ENCODE data around the gene PRKD2. TPM values are rescaled to one million over a fixed set of nuclear protein-coding genes. Genes with fewer than 3 reads are reported as not detected.

Gene PRKD2
- total RNA-seq, 3 donors from 2014 or later, result 52.5 to 70.5 (median 62.9) TPM

- H3K9me3 ChIP-seq, result no peaks in the 10 kb centered on the region
- DNase-seq, result peak in 1 of 3 donors; percentile 56
- intact Hi-C loops (cut with DNase I, micrococcal nuclease), result no loop called here
- TF ChIP-seq CTCF (IDR thresholded peaks at IDR 0.05), result no peak
- peak; percentile 30 for ATAC-seq
- no peaks in the 10 kb centered on the region for H3K4me1 ChIP-seq (ENCODE audit: low read depth)
- H3K4me3 ChIP-seq, result no peak overlapping the region
- peaks cover 14% of the 10 kb centered on the region for H3K36me3 ChIP-seq (ENCODE audit: low read depth)
Measured at GRCh38 chr19:46732966-46733689, 16.2 kb upstream of the PRKD2 start.

DNA sequence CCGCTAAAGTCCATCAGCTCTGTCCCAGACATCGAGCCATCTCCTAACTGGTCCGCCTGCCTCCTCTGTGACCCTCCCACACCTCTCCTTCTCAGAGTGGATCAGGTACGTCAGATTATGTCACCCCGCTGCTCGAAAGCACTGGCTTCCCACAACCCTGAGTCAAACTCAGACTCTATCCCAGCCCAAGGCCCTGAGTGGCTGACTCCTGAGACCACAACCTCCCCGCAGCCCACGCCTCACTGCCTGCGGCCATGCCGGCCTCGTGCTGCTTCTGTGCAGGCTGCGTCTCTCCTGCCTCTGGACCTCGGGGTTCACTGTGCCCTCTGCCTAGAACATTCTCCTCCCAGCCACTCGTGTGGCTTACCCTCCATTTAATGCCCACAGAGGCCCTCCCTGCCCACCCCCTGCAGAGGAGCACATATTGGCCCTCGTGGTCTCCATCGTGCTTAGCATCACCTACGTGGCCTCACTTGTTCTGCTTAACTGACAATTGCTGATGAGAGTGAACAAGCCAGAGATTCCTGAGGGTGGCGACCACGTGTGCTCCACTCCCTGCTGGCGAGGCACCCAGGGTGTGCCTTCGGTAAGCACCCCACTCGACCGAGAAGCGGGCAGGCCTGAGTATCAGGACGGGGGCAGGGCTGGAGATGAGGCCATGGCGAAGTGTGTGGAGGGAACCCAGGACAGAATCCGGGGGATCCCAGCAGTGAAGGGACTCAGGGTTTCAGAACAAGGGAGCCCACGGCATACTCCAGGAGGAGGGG is 15.4 kb upstream of the PRKD2 start:
- intact Hi-C loops (cut with DNase I, micrococcal nuclease), result no loop called here
- Histone ChIP-seq H3K4me1 (ENCODE audit: low read depth) (no peaks in the 10 kb centered on the region), H3K36me3 (ENCODE audit: low read depth) (peaks cover 14% of the 10 kb centered on the region), H3K9me3 (no peaks in the 10 kb centered on the region), H3K4me3 (no peak overlapping the region)
- TF ChIP-seq CTCF (IDR thresholded peaks at IDR 0.05), result no peak
- DNase-seq (no peak), ATAC-seq (no peak)

GRCh38 chr19:46731584-46731983 is 14.7 kb upstream of the PRKD2 start:
- DNase-seq (peak in 1 of 3 donors; percentile 48), ATAC-seq (peak; percentile 9)
- peaks cover 14% of the 10 kb centered on the region for H3K36me3 ChIP-seq (ENCODE audit: low read depth)
- H3K4me1 ChIP-seq (ENCODE audit: low read depth), result no peaks in the 10 kb centered on the region
- TF ChIP-seq CTCF (IDR thresholded peaks at IDR 0.05), result no peak
- H3K9me3 ChIP-seq, result no peaks in the 10 kb centered on the region
- intact Hi-C loops (cut with DNase I, micrococcal nuclease), result no loop called here
- H3K4me3 ChIP-seq, result no peak overlapping the region

DNA sequence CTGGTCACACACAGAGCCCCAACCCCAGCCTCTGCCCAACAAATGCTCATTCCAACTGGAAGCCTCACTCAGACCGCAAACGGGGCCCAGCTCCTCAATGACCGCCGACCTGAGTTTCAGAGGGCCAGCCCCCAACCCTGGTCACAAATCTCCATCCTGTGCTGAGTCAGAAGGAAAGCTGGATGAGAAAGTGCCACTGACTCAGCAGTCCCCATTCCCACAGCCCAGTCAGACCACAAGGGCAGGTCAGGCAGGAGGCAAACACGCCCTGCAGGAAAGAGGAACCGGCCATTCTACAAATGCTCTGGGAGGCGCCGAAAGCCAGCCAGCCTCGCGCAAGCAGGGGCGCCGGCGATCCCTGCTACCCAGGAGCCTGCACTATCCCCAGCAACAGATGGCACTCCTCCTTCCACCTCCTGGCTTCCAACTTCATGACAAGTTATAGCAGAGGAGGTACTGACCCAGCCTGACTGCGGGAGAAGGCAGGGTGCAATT is 14.1 kb upstream of the PRKD2 start:
- peak; percentile 36 for ATAC-seq
- TF ChIP-seq CTCF (IDR thresholded peaks at IDR 0.05), result no peak
- peak in 1 of 3 donors; percentile 51 for DNase-seq
- Histone ChIP-seq H3K4me1 (ENCODE audit: low read depth) (no peaks in the 10 kb centered on the region), H3K9me3 (no peaks in the 10 kb centered on the region), H3K36me3 (ENCODE audit: low read depth) (peaks cover 14% of the 10 kb centered on the region), H3K4me3 (no peak overlapping the region)
- intact Hi-C loops (cut with DNase I, micrococcal nuclease), result no loop called here

DNA sequence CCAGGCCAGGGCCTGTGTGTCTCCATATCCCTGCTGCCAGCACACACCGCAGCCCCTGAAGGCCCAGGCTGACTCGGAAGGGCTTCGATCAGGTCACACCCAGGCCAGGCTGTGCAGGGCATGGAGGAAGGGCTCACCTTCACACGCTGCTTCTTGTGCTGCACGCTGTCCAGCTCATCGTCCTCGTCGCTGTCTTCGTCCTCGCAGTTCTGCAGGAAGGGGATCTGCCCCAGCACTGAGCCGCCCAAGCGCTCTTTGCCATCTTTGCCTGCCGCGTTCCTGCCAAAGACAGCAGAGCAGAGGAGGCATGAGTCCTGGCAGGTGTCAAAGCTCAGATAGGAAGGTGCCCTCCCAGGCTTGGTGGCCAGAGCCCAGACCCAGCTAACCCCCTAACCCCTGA is 13.7 kb upstream of the PRKD2 start:
- Histone ChIP-seq H3K36me3 (ENCODE audit: low read depth) (peaks cover 14% of the 10 kb centered on the region), H3K4me1 (ENCODE audit: low read depth) (no peaks in the 10 kb centered on the region), H3K4me3 (no peak overlapping the region), H3K9me3 (no peaks in the 10 kb centered on the region)
- no peak for TF ChIP-seq CTCF (IDR thresholded peaks at IDR 0.05)
- DNase-seq, result no peak
- intact Hi-C loops (cut with DNase I, micrococcal nuclease), result no loop called here
- no peak for ATAC-seq

Measured in mucosa of descending colon (tissue), 3 donors.